HEK293 (cell line): Measurements from ENCODE around the gene SAE1.

Source experiments
- CTCF ChIA-PET: fragments of 350-600 bp; formaldehyde crosslinking; extraction: SDS; loops from one replicate; lab custom pipeline; 2021; ENCODE audit warnings: antibody characterized with exemption; lab: Yijun Ruan, JAX
- POLR2A ChIA-PET: fragments of 300-600 bp; formaldehyde crosslinking; extraction: SDS; loops from one replicate; lab custom pipeline; 2020; ENCODE audit warnings: antibody characterized with exemption, inconsistent platforms; lab: Yijun Ruan, JAX
- H3K27ac ChIP-seq: fragments of 200-500 bp; sonication (Bioruptor generic); 2 replicates; pipeline ENCODE4 v1.5.1; 2014; ENCODE audit warnings: low read depth, low read length, control low read depth, inconsistent platforms; ENCODE audit errors: extremely low read depth
- H3K36me3 ChIP-seq, 2 experiments: fragments of 200-500 bp in 1 of 2; sonication (Bioruptor generic) in 1 of 2; 1 replicate in 1 of 2; 2 replicates in 1 of 2; pipeline ENCODE4 v1.5.1; 2014 to 2017; ENCODE audit warnings: inconsistent platforms in 2 of 2, low read length in 2 of 2; ENCODE audit not compliant: control insufficient read depth in 2 of 2, insufficient read depth in 1 of 2
- H3K4me1 ChIP-seq: fragments of 200-500 bp; sonication (Bioruptor generic); 2 replicates; pipeline ENCODE4 v1.5.1; 2014; ENCODE audit warnings: mild to moderate bottlenecking, low read length, inconsistent platforms; ENCODE audit not compliant: control insufficient read depth, insufficient read depth
- H3K4me3 ChIP-seq: 2 replicates; pipeline ENCODE4 v1.5.1; 2011; ENCODE audit warnings: low read depth, mild to moderate bottlenecking, control low read depth, low read length, moderate library complexity
- H3K9me3 ChIP-seq: fragments of 200-500 bp; sonication (Bioruptor generic); 2 replicates; pipeline ENCODE4 v1.5.1; 2014; ENCODE audit warnings: low read depth, low read length, inconsistent platforms; ENCODE audit not compliant: control insufficient read depth, insufficient read depth
- IKZF3 ChIP-seq: fragments of 450-650 bp; IDR thresholded peaks from 2 replicates; pipeline ENCODE4 v1.5.0; 2018; ENCODE audit warnings: missing biosample characterization, mild to moderate bottlenecking, missing genetic modification characterization, moderate library complexity
- SCRT1 ChIP-seq: fragments of 450-650 bp; formaldehyde crosslinking; IDR thresholded peaks from 2 replicates; pipeline ENCODE4 v1.5.1; 2016; ENCODE audit warnings: missing biosample characterization, missing genetic modification characterization, borderline replicate concordance
- YY1 ChIP-seq: fragments of 450-650 bp; formaldehyde crosslinking; IDR thresholded peaks from 2 replicates; pipeline ENCODE4 v1.5.1; 2018; ENCODE audit warnings: missing biosample characterization, missing genetic modification characterization
- ZFHX2 ChIP-seq: fragments of 450-650 bp; formaldehyde crosslinking; conservative IDR thresholded peaks from 2 replicates; pipeline ENCODE4 v1.5.1; 2016; ENCODE audit warnings: missing biosample characterization, missing genetic modification characterization
- ZFP3 ChIP-seq: fragments of 450-650 bp; formaldehyde crosslinking; IDR thresholded peaks from 2 replicates; pipeline ENCODE4 v1.5.1; 2016; ENCODE audit warnings: low read depth, missing biosample characterization, missing genetic modification characterization
- ZNF121 ChIP-seq: fragments of 450-650 bp; formaldehyde crosslinking; IDR thresholded peaks from 2 replicates; pipeline ENCODE4 v1.5.1; 2016; ENCODE audit warnings: missing biosample characterization, missing genetic modification characterization
- ZNF23 ChIP-seq: fragments of 450-650 bp; formaldehyde crosslinking; IDR thresholded peaks from 2 replicates; pipeline ENCODE4 v1.5.1; 2016; ENCODE audit warnings: missing biosample characterization, missing genetic modification characterization, borderline replicate concordance
- ZNF239 ChIP-seq: fragments of 450-650 bp; formaldehyde crosslinking; IDR thresholded peaks from 2 replicates; pipeline ENCODE4 v1.5.1; 2016; ENCODE audit warnings: missing biosample characterization, missing genetic modification characterization
- ZNF354C ChIP-seq: fragments of 450-650 bp; formaldehyde crosslinking; IDR thresholded peaks from 2 replicates; pipeline ENCODE4 v1.5.1; 2016; ENCODE audit warnings: missing biosample characterization, missing genetic modification characterization, low read depth, borderline replicate concordance
- ZNF48 ChIP-seq: fragments of 450-650 bp; formaldehyde crosslinking; IDR thresholded peaks from 2 replicates; pipeline ENCODE4 v1.5.1; 2016; ENCODE audit warnings: missing biosample characterization, missing genetic modification characterization
- ZNF510 ChIP-seq: fragments of 450-650 bp; formaldehyde crosslinking; IDR thresholded peaks from 2 replicates; pipeline ENCODE4 v1.5.1; 2018; ENCODE audit warnings: mild to moderate bottlenecking, missing genetic modification characterization, missing biosample characterization; ENCODE audit not compliant: insufficient replicate concordance
- ZNF514 ChIP-seq: fragments of 450-650 bp; formaldehyde crosslinking; IDR thresholded peaks from 2 replicates; pipeline ENCODE4 v1.5.1; 2016; ENCODE audit warnings: missing biosample characterization, missing genetic modification characterization
- ZNF600 ChIP-seq: fragments of 450-650 bp; formaldehyde crosslinking; IDR thresholded peaks from 2 replicates; pipeline ENCODE4 v1.5.1; 2016; ENCODE audit warnings: missing biosample characterization, missing genetic modification characterization
- ZNF623 ChIP-seq: fragments of 450-650 bp; formaldehyde crosslinking; IDR thresholded peaks from 2 replicates; pipeline ENCODE4 v1.5.1; 2016; ENCODE audit warnings: missing biosample characterization, missing genetic modification characterization
- ZNF624 ChIP-seq: fragments of 450-650 bp; formaldehyde crosslinking; IDR thresholded peaks from 2 replicates; pipeline ENCODE4 v1.5.1; 2017; ENCODE audit warnings: missing biosample characterization, missing genetic modification characterization
- ZNF670 ChIP-seq: fragments of 450-650 bp; formaldehyde crosslinking; IDR thresholded peaks from 2 replicates; pipeline ENCODE4 v1.5.1; 2016; ENCODE audit warnings: missing biosample characterization, missing genetic modification characterization, low read depth
- TF ChIP-seq, protein P1 (sequence below): fragments of 450-650 bp; formaldehyde crosslinking; IDR thresholded peaks from 2 replicates; pipeline ENCODE4 v1.5.1; 2017; ENCODE audit warnings: missing biosample characterization, missing genetic modification characterization
- TF ChIP-seq, protein P2 (sequence below): fragments of 450-650 bp; formaldehyde crosslinking; IDR thresholded peaks from 2 replicates; pipeline ENCODE4 v1.5.1; 2016; ENCODE audit warnings: missing biosample characterization, missing genetic modification characterization
- TF ChIP-seq, protein P3 (sequence below): fragments of 450-650 bp; formaldehyde crosslinking; optimal IDR thresholded peaks from 2 replicates; pipeline ENCODE3; 2016; ENCODE audit warnings: missing biosample characterization, mild to moderate bottlenecking, missing genetic modification characterization
- TF ChIP-seq, protein P4 (sequence below): fragments of 450-650 bp; formaldehyde crosslinking; IDR thresholded peaks from 2 replicates; pipeline ENCODE4 v1.5.1; 2016; ENCODE audit warnings: missing biosample characterization, missing genetic modification characterization
- TF ChIP-seq, protein P5 (sequence below): fragments of 450-650 bp; formaldehyde crosslinking; IDR thresholded peaks from 2 replicates; pipeline ENCODE4 v1.5.1; 2016; ENCODE audit warnings: missing biosample characterization, missing genetic modification characterization
- TF ChIP-seq, protein P6 (sequence below): fragments of 450-650 bp; formaldehyde crosslinking; IDR thresholded peaks from 2 replicates; pipeline ENCODE4 v1.5.0; 2017; ENCODE audit warnings: missing biosample characterization, missing genetic modification characterization, borderline replicate concordance

The SAE1 gene

DNA sequence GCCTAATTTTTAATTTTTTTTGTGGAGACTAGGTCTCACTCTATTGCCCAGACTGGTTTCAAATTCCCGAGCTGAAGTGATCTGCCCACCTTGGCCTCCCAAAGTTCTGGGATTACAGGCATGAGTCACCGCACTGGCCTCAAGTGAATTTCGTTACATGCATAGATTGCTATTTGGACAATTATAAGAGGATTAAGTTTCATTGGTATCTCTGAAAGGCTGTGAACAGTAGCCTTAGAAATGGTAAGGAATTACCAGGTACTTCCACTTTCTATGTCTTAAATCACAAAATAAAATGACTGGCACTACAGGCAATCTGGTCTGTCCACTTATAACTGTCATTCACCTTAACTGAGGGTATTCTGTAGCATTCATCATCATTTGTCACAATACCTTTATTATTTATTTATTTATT is 122.8 kb downstream of the SAE1 start (continued):
- TF ChIP-seq, protein P1, sequence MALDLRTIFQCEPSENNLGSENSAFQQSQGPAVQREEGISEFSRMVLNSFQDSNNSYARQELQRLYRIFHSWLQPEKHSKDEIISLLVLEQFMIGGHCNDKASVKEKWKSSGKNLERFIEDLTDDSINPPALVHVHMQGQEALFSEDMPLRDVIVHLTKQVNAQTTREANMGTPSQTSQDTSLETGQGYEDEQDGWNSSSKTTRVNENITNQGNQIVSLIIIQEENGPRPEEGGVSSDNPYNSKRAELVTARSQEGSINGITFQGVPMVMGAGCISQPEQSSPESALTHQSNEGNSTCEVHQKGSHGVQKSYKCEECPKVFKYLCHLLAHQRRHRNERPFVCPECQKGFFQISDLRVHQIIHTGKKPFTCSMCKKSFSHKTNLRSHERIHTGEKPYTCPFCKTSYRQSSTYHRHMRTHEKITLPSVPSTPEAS (tag by site-specific recombination), result no peak
- TF ChIP-seq, protein P2, sequence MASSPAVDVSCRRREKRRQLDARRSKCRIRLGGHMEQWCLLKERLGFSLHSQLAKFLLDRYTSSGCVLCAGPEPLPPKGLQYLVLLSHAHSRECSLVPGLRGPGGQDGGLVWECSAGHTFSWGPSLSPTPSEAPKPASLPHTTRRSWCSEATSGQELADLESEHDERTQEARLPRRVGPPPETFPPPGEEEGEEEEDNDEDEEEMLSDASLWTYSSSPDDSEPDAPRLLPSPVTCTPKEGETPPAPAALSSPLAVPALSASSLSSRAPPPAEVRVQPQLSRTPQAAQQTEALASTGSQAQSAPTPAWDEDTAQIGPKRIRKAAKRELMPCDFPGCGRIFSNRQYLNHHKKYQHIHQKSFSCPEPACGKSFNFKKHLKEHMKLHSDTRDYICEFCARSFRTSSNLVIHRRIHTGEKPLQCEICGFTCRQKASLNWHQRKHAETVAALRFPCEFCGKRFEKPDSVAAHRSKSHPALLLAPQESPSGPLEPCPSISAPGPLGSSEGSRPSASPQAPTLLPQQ, result peak; percentile 68; the same call in 1 of the 2 replicates
- no peak for TF ChIP-seq ZNF670 (tag by site-specific recombination)
- peak; percentile 53; the same call in 1 of the 2 replicates for TF ChIP-seq ZNF600 (tag by site-specific recombination)
- 0 out of 2 replicates have a peak, but pooled peaks have one; percentile 11 for TF ChIP-seq SCRT1 (tag by site-specific recombination)
- TF ChIP-seq, protein P3, sequence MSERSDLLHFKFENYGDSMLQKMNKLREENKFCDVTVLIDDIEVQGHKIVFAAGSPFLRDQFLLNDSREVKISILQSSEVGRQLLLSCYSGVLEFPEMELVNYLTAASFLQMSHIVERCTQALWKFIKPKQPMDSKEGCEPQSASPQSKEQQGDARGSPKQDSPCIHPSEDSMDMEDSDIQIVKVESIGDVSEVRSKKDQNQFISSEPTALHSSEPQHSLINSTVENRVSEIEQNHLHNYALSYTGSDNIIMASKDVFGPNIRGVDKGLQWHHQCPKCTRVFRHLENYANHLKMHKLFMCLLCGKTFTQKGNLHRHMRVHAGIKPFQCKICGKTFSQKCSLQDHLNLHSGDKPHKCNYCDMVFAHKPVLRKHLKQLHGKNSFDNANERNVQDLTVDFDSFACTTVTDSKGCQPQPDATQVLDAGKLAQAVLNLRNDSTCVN (tag by site-specific recombination), result no peak
- no peak for TF ChIP-seq YY1 (tag by site-specific recombination)

DNA sequence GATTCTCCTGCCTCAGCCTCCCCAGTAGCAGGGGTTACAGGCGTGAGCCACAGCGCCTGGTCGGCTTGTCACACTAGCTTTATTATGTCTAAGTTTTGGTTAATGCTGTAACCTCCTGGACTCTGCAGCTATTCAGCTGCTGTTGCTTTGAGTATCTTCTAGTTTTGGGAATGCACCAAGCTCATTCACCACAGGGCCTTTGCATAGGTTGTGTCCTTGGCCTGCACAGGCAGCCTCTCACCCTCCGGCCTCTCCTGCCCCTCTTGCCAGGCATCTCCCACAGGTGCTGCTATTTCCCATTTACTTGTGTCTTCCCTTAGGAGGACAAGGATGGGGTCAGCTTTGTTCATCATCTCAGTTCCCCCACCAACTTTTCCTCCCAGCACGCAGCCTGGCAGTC is 123.3 kb downstream of the SAE1 start:
- H3K9me3 ChIP-seq, result no peaks in the 10 kb centered on the region
- POLR2A ChIA-PET, result interaction anchor here (0.5 to 1.9 kb wide), 8 partner anchors 10 to 217 kb away, joined by 3 to 17 read pairs (median 4); partner anchors contain the start of genes INAFM1 and ZC3H4
- peaks cover 22% of the 10 kb centered on the region for H3K4me1 ChIP-seq
- CTCF ChIA-PET, result interaction anchor here (0.6 to 2.6 kb wide), 3 partner anchors 9 to 43 kb away, joined by 3 to 25 read pairs (median 3); no protein-coding TSS in a partner anchor
- H3K27ac ChIP-seq, result peak overlapping the region; percentile 64
- peaks cover 0 to 7% of the 10 kb centered on the region in 2 experiments; a peak in 1 of 3 replicates for H3K36me3 ChIP-seq
- H3K4me3 ChIP-seq, result no peak overlapping the region
- TF ChIP-seq ZFHX2 (tag by site-specific recombination) (no peak), ZNF624 (tag by site-specific recombination) (no peak), ZNF623 (peak; percentile 99)
- TF ChIP-seq, protein P4, sequence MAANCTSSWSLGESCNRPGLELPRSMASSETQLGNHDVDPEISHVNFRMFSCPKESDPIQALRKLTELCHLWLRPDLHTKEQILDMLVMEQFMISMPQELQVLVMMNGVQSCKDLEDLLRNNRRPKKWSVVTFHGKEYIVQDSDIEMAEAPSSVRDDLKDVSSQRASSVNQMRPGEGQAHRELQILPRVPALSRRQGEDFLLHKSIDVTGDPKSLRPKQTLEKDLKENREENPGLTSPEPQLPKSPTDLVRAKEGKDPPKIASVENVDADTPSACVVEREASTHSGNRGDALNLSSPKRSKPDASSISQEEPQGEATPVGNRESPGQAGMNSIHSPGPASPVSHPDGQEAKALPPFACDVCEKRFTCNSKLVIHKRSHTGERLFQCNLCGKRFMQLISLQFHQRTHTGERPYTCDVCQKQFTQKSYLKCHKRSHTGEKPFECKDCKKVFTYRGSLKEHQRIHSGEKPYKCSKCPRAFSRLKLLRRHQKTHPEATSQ, result no peak

DNA sequence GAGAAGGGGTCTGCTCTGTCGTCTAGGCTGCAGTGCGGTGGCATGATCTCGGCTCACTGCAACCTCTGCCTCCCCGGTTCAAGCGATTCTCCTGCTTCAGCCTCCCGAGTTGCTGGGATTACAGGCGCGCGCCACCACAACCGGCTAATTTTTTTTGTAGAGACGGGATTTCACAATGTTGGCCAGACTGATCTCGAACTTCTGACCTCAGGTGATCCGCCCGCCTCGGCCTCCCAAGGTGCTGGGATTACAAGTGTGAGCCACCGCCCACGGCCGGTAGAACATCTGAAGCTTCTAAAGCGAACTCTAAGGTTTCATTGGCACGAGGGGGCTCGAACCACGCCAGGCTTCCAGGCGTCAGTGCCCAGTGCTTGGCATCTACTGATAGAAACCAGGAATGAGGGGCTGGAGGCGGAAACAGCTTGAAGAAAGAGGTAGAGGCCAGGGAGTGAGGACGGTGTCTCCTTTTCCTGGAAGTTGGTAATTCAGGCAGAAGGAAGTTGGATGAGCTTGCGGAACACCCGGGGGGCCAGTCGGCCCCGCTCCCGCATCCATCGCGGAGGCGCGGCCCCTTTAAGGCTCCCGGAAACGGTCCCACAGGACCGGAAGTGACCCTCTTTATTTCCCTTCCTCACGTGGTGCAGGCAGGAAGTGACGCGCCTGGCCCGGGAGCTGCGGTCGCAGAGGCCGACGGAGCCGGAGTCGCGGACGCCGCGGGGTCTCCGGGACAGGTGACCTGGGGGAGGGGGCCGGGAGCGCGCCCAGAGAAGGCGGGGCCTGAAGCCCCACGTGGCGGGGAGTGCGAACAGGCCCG is 125.5 kb downstream of the SAE1 start, which contains the start of gene CCDC9:
Gene CCDC9, plus strand, starts transcription at position 647 of the 814 bp plus-strand sequence. CDS start 1,876 bp downstream, outside the sequence.
- Histone ChIP-seq H3K9me3 (no peaks in the 10 kb centered on the region), H3K4me1 (peaks cover 19% of the 10 kb centered on the region), H3K27ac (peak within 1 kb of the TSS; percentile 67), H3K36me3 (peaks cover 4 to 28% of the 10 kb centered on the region in 2 experiments; a peak in 2 of 3 replicates), H3K4me3 (peak within 1 kb of the TSS; percentile 70)
- ChIA-PET CTCF (interaction anchor here (0.6 to 3.3 kb wide), 5 partner anchors 10 to 989 kb away, joined by 3 to 44 read pairs (median 5); no protein-coding TSS in a partner anchor), POLR2A (interaction anchor here (0.5 to 3.7 kb wide), 31 partner anchors 12 to 468 kb away, joined by 3 to 108 read pairs (median 5); partner anchors contain the start of genes DHX34, INAFM1, NPAS1 and SLC1A5)
- TF ChIP-seq ZNF23 (no peak), ZNF354C (tag by site-specific recombination) (no peak), ZNF48 (tag by site-specific recombination) (no peak), IKZF3 (tag by site-specific recombination) (peak; percentile 63), ZNF510 (tag by site-specific recombination) (no peak), ZNF514 (tag by site-specific recombination) (no peak), ZNF239 (tag by site-specific recombination) (no peak), ZNF121 (no peak), ZFP3 (tag by site-specific recombination) (no peak)
- TF ChIP-seq, protein P5, sequence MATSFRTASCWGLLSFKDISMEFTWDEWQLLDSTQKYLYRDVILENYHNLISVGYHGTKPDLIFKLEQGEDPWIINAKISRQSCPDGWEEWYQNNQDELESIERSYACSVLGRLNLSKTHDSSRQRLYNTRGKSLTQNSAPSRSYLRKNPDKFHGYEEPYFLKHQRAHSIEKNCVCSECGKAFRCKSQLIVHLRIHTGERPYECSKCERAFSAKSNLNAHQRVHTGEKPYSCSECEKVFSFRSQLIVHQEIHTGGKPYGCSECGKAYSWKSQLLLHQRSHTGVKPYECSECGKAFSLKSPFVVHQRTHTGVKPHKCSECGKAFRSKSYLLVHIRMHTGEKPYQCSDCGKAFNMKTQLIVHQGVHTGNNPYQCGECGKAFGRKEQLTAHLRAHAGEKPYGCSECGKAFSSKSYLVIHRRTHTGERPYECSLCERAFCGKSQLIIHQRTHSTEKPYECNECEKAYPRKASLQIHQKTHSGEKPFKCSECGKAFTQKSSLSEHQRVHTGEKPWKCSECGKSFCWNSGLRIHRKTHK (tag by site-specific recombination), result no peak
- TF ChIP-seq, protein P6, sequence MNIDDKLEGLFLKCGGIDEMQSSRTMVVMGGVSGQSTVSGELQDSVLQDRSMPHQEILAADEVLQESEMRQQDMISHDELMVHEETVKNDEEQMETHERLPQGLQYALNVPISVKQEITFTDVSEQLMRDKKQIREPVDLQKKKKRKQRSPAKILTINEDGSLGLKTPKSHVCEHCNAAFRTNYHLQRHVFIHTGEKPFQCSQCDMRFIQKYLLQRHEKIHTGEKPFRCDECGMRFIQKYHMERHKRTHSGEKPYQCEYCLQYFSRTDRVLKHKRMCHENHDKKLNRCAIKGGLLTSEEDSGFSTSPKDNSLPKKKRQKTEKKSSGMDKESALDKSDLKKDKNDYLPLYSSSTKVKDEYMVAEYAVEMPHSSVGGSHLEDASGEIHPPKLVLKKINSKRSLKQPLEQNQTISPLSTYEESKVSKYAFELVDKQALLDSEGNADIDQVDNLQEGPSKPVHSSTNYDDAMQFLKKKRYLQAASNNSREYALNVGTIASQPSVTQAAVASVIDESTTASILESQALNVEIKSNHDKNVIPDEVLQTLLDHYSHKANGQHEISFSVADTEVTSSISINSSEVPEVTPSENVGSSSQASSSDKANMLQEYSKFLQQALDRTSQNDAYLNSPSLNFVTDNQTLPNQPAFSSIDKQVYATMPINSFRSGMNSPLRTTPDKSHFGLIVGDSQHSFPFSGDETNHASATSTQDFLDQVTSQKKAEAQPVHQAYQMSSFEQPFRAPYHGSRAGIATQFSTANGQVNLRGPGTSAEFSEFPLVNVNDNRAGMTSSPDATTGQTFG (tag by site-specific recombination), result no peak
